Kidney (tissue), 14 donors: Measurements from ENCODE around the gene MOK. TPM values are rescaled to one million over a fixed set of nuclear protein-coding genes. Genes with fewer than 3 reads are reported as not detected.

Experiments
- DNase-seq, 5 donors: peaks; one replicate each; pipeline ENCODE4 v3.0.0-alpha.2; 2013 to 2020
- FAIRE-seq: peaks from 2 replicates; lab custom pipeline; 2012; peaks lifted over from hg19 to GRCh38; lab: Jason Lieb, UNC
- H3K27ac ChIP-seq, 2 donors: one replicate each; pipeline ENCODE4 v1.7.0; 2013; ENCODE audit warnings: low read depth in 2 of 2, low read length in 2 of 2, inconsistent platforms in 1 of 2
- H3K27me3 ChIP-seq: one replicate; pipeline ENCODE4 v1.7.1; 2013; ENCODE audit warnings: low read length, inconsistent platforms; ENCODE audit not compliant: control insufficient read depth, insufficient read depth
- H3K36me3 ChIP-seq, 3 donors: one replicate each; pipeline versions ENCODE4 v1.7.0 to v1.7.1; 2013; ENCODE audit warnings: low read length in 3 of 3, control low read depth in 1 of 3, inconsistent platforms in 1 of 3; ENCODE audit not compliant: insufficient read depth in 3 of 3, control insufficient read depth in 2 of 3
- H3K4me1 ChIP-seq, 3 donors: one replicate each; pipeline versions ENCODE4 v1.7.0 to v1.7.1; 2013; ENCODE audit warnings: low read length in 3 of 3, inconsistent platforms in 1 of 3, low read depth in 1 of 3; ENCODE audit not compliant: control insufficient read depth in 2 of 3, insufficient read depth in 2 of 3
- H3K4me3 ChIP-seq, 3 donors: one replicate each; pipeline versions ENCODE4 v1.7.0 to v1.8.1; 2013; ENCODE audit warnings: low read length in 3 of 3, control low read depth in 1 of 3, inconsistent platforms in 1 of 3
- H3K9ac ChIP-seq, 3 donors: one replicate each; pipeline versions ENCODE4 v1.7.0 to v1.7.1; 2013; ENCODE audit warnings: low read length in 3 of 3, control low read depth in 1 of 3, inconsistent platforms in 1 of 3
- H3K9me3 ChIP-seq, 3 donors: one replicate each; pipeline versions ENCODE4 v1.7.0 to v1.7.1; 2013; ENCODE audit warnings: low read length in 3 of 3, control low read depth in 1 of 3, inconsistent platforms in 1 of 3; ENCODE audit not compliant: control insufficient read depth in 2 of 3, insufficient read depth in 1 of 3
- intact Hi-C: fragments of 100-400 bp; cut with DNase I; formaldehyde crosslinking; loops from one replicate; pipeline ENCODE4 v1.11.1; 2022
- polyA plus RNA-seq: library from polyadenylated mRNA; stranded (reverse); fragments of 350-450 nt; fragmentation: Illumina TruSeq; extraction: RNeasy Lipid Tissue Mini Kit (QIAGEN cat#74804); gene quantifications from one replicate; pipeline ENCODE4 v1.2.3, GENCODE V29; 2014; ENCODE audit warnings: low read depth, low replicate concordance; ENCODE audit not compliant: insufficient read depth
- total RNA-seq: library from RNA; stranded (reverse); fragmentation: NEBNext Ultra II Directional; extraction: Animal tissue kit (Norgen Biotek cat#: 25700); gene quantifications from one replicate; pipeline ENCODE4 v1.2.1, GENCODE V29; 2021
- TF ChIP-seq, protein P1 (sequence below): IDR thresholded peaks from 3 replicates; pipeline ENCODE4 v1.5.1; 2012; ENCODE audit warnings: mild to moderate bottlenecking, moderate library complexity, borderline replicate concordance; ENCODE audit not compliant: insufficient read depth; ENCODE audit errors: extremely low read depth
- donor health status: control.
- donor health status: control.
- donor health status: control.
- donor health status: control.
- donor health status: control.
- donor health status: DM: yes; HTN: yes; CAD: no.
- donor health status: Normal renal cell carcinoma (clear cell type).

MOK gene
- total and polyA plus RNA-seq, 2 donors from 2014 or later = 20.4 to 32.7 TPM

DNA sequence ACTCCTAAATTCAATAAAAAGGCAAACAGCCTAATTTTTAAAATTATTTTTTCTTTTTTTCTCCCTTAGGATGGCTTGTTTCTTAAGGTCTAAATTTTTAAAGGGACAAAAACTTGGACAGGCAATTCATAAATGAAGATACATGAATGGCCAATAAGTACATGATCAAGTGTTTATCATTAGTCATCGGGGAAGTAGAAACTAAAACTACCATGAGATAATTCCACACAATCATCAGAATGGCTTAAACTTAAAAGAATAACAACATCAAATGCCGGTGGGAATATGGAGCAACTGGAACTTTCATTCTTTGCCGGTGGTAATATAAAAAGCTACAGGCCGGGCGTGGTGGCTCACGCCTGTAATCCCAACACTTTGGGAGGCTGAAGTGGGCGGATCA, 29.1 kb downstream of the MOK start:
- Histone ChIP-seq H3K4me3 (no peak overlapping the region), H3K9me3 (no peaks in the 10 kb centered on the region), H3K27ac (no peak overlapping the region), H3K27me3 (no peaks in the 10 kb centered on the region), H3K36me3 (peaks cover 2 to 5% (median 3%) of the 10 kb centered on the region in 3 donors), H3K4me1 (no peaks in the 10 kb centered on the region), H3K9ac (no peak overlapping the region)
- DNase-seq (no peak), FAIRE-seq (no peak)
- TF ChIP-seq, protein P1, sequence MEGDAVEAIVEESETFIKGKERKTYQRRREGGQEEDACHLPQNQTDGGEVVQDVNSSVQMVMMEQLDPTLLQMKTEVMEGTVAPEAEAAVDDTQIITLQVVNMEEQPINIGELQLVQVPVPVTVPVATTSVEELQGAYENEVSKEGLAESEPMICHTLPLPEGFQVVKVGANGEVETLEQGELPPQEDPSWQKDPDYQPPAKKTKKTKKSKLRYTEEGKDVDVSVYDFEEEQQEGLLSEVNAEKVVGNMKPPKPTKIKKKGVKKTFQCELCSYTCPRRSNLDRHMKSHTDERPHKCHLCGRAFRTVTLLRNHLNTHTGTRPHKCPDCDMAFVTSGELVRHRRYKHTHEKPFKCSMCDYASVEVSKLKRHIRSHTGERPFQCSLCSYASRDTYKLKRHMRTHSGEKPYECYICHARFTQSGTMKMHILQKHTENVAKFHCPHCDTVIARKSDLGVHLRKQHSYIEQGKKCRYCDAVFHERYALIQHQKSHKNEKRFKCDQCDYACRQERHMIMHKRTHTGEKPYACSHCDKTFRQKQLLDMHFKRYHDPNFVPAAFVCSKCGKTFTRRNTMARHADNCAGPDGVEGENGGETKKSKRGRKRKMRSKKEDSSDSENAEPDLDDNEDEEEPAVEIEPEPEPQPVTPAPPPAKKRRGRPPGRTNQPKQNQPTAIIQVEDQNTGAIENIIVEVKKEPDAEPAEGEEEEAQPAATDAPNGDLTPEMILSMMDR = no peak
- intact Hi-C loops = no loop called here

DNA sequence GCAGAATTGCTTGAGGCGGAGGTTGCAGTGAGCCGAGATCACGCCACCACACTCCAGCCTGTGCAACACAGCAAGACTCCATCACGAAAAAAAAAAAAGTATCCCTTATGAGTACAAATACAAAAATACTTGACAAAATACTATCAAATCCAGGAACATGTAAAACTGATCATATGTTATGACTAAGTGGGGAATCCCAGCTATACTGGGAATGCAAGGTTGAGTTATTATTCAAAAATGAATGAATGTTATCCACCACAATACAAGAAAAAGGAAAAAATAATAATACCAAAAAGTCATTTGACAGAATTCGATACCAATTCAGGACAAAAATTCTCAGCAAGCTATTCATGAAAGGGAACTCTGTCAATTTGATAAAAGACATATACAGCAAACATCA, 32.6 kb downstream of the MOK start:
- H3K4me3 ChIP-seq = no peak overlapping the region
- FAIRE-seq = no peak
- H3K9ac ChIP-seq = no peak overlapping the region
- no peaks in the 10 kb centered on the region for H3K9me3 ChIP-seq
- no peaks in the 10 kb centered on the region for H3K27me3 ChIP-seq
- no peak for DNase-seq
- no peaks in the 10 kb centered on the region for H3K36me3 ChIP-seq
- TF ChIP-seq, protein P1 = no peak
- intact Hi-C loops = no loop called here
- H3K27ac ChIP-seq = no peak overlapping the region
- H3K4me1 ChIP-seq = no peaks in the 10 kb centered on the region

GRCh38 chr14:102264775-102265174, 40.2 kb downstream of the MOK start:
- intact Hi-C loops = no loop called here
- no peaks in the 10 kb centered on the region for H3K9me3 ChIP-seq
- DNase-seq (no peak), FAIRE-seq (no peak)
- H3K36me3 ChIP-seq = no peaks in the 10 kb centered on the region
- H3K4me1 ChIP-seq = no peaks in the 10 kb centered on the region
- H3K27ac ChIP-seq = no peak overlapping the region
- TF ChIP-seq, protein P1 = no peak
- no peak overlapping the region for H3K9ac ChIP-seq
- H3K4me3 ChIP-seq = no peak overlapping the region
- H3K27me3 ChIP-seq = no peaks in the 10 kb centered on the region

DNA sequence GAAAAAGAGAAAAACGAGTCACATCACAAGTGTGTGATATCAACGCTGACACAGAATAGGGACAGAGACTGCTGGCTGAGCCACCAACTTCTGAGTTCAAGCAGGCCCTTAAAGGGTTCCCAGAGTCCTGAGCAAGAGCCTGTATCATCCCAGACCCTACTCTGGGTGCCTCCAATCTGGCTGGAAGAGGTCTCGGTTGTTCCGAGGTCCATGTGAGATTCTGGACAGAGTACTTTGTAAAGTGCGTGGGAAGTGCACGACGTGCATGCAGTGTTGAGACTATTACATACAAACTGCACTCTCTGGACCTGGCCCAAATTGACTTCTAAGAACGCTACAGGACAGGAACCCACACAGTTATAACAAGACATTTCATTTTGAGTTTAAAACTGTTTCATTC, 40.6 kb downstream of the MOK start:
- H3K27ac ChIP-seq = no peak overlapping the region

More for the DNA sequence above, 40.6 kb downstream of the MOK start:
- no peak overlapping the region for H3K4me3 ChIP-seq
- no peak for DNase-seq
- no peaks in the 10 kb centered on the region for H3K27me3 ChIP-seq
- H3K9me3 ChIP-seq = no peaks in the 10 kb centered on the region
- no peaks in the 10 kb centered on the region for H3K36me3 ChIP-seq
- H3K9ac ChIP-seq = no peak overlapping the region
- no peaks in the 10 kb centered on the region for H3K4me1 ChIP-seq
- intact Hi-C loops = no loop called here
- no peak for FAIRE-seq
- TF ChIP-seq, protein P1 = no peak
